Activated CD4-positive, alpha-beta T cell treated with anti-CD3 and anti-CD28 coated beads, Interleukin-2, amount 10 ng/mL, durations not matched to agents 24 days and 14 days (primary cell): ENCODE measurements around the gene BARX1. TPM values are rescaled to one million over a fixed set of nuclear protein-coding genes. Genes with fewer than 3 reads are reported as not detected.

Experiments used
- total RNA-seq: library from RNA; stranded (reverse); gene quantifications from 2 replicates; pipeline ENCODE4 v1.2.3, GENCODE V29; 2022

Gene BARX1
- total RNA-seq, 1 donor from 2014 or later, result 0.61 TPM

Other genes with a start within 250 kb of the BARX1 start
- gene PTPDC1, start 129.1 kb upstream of the BARX1 start, total RNA-seq, result 5.6 and 6.7 TPM in 2 replicates